GM13977 (cell line): ENCODE data around the gene SLC39A1.

Experiments
- DNase-seq: peaks from one replicate; pipeline ENCODE4 v3.0.0; 2012; ENCODE audit warnings: low spot score
- CTCF ChIP-seq: IDR thresholded peaks from 2 replicates; pipeline ENCODE4 v1.5.1; 2012; ENCODE audit warnings: mild to moderate bottlenecking, control low read depth; ENCODE audit not compliant: insufficient read depth; ENCODE audit errors: extremely low read depth, missing control alignments
- in situ Hi-C: fragments of 300-500 bp; cut with MboI; formaldehyde crosslinking; loops from one replicate; pipeline ENCODE4 v1.12.0; 2022; ENCODE audit warnings: low sequenced_read_pairs, low pct_unique_long_range_greater_than_20kb, mixed read lengths, inconsistent platforms; ENCODE audit not compliant: unreplicated experiment

Gene SLC39A1

GRCh38 chr1:153973071-153973470 lies 9.7 kb upstream of the SLC39A1 start:
- in situ Hi-C loops = no loop called here
- DNase-seq = no peak
- TF ChIP-seq CTCF = no peak

- no peak for TF ChIP-seq CTCF
- DNase-seq = no peak
- in situ Hi-C loops = no loop called here
These were observed 7.0 kb upstream of the SLC39A1 start for GRCh38 chr1:153970346-153970745.

DNA sequence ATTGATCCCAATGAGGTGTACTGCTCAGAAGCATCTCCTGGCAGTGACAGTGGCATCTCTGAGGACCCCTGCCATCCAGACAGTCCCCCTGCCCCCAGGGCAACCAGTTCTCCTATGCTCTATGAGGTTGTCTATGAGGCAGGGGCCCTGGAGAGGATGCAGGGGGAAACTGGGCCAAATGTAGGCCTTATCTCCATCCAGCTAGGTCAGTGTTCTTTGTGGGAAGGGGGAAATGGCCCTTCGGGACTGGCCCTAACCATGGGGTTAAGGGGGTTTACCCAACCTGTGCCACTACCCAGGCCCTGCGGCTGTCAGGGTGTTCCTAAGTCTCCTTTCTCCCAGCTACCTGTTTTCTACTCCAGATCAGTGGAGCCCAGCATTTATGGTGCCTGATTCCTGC lies 5.6 kb upstream of the SLC39A1 start:
- in situ Hi-C loops = no loop called here
- TF ChIP-seq CTCF = no peak
- no peak for DNase-seq

DNA sequence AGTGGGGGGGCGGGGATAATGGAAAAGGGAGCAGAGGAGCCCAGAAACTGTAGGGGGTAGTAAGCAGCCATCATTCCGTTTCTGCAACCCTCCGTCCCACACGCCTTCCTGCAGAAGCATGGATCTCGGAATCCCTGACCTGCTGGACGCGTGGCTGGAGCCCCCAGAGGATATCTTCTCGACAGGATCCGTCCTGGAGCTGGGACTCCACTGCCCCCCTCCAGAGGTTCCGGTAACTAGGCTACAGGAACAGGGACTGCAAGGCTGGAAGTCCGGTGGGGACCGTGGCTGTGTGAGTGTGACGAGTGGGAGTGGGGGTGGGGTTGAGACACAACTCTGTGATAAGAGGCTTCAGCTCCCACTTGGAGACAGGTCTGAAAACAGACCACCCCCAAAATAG lies 5.1 kb upstream of the SLC39A1 start:
- in situ Hi-C loops = no loop called here
- DNase-seq = no peak
- TF ChIP-seq CTCF = no peak

- in situ Hi-C loops = no loop called here
- no peak for TF ChIP-seq CTCF
- no peak for DNase-seq
These were observed 4.6 kb upstream of the SLC39A1 start for GRCh38 chr1:153968000-153968363.

GRCh38 chr1:153967107-153967999 lies 4.0 kb upstream of the SLC39A1 start, which contains the start of gene CREB3L4:
TSS of gene CREB3L4 (plus strand) at chr1:153967902. CDS start at chr1:153968526, 624 bp downstream.
- in situ Hi-C loops = no loop called here
- peak; percentile 91 for DNase-seq

More at GRCh38 chr1:153967107-153967999, 4.0 kb upstream of the SLC39A1 start, which contains the start of gene CREB3L4:
- TF ChIP-seq CTCF = peak; percentile 53
